ENCODE results near the gene KREMEN1. TPM values are rescaled to one million over a fixed set of nuclear protein-coding genes. Genes with fewer than 3 reads are reported as not detected.

Gene KREMEN1
- total RNA-seq, 1 experiment from 2014 or later = 5.8 TPM

DNA sequence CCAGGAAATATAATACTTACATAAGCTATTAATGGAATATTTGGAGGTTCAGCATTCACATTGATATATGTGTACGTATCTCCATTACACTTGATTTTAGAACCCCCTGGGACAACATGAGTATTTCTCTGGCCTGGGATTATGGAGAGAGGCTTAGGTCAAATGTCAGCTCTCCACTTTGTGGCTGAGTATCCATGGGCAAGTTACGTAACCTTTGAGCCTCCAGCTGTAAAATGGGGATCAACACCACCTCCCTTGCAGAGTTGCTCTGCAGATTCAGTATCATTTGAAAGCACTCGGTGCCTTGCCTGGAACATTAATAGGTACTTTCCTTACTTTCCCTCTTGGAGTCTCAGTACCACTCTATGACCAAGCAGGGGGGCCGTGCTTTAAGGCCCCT, 44.4 kb upstream of the KREMEN1 start (continued):
- TF ChIP-seq, protein P1, sequence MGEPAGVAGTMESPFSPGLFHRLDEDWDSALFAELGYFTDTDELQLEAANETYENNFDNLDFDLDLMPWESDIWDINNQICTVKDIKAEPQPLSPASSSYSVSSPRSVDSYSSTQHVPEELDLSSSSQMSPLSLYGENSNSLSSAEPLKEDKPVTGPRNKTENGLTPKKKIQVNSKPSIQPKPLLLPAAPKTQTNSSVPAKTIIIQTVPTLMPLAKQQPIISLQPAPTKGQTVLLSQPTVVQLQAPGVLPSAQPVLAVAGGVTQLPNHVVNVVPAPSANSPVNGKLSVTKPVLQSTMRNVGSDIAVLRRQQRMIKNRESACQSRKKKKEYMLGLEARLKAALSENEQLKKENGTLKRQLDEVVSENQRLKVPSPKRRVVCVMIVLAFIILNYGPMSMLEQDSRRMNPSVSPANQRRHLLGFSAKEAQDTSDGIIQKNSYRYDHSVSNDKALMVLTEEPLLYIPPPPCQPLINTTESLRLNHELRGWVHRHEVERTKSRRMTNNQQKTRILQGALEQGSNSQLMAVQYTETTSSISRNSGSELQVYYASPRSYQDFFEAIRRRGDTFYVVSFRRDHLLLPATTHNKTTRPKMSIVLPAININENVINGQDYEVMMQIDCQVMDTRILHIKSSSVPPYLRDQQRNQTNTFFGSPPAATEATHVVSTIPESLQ (CRISPR knock-in tag; IDR thresholded peaks at IDR 0.05) = no peak
- TF ChIP-seq ZBTB21 (CRISPR knock-in tag; IDR thresholded peaks at IDR 0.05; ENCODE audit: borderline replicate concordance) = no peak
- no peak for TF ChIP-seq ZNF425 (CRISPR knock-in tag; conservative IDR thresholded peaks at IDR 0.05)
- no peak for TF ChIP-seq FOXK1 (CRISPR knock-in tag; IDR thresholded peaks at IDR 0.05)
- no peak for TF ChIP-seq ZNF317 (CRISPR knock-in tag; IDR thresholded peaks at IDR 0.05; ENCODE audit: borderline replicate concordance, low read depth)
- TF ChIP-seq SMAD3 (CRISPR knock-in tag; IDR thresholded peaks at IDR 0.05; ENCODE audit: borderline replicate concordance) = no peak

GRCh38 chr22:29029202-29030000, 43.4 kb upstream of the KREMEN1 start:
- peaks cover 39% of the 10 kb centered on the region for H3K4me1 Mint-ChIP-seq
- no peak for ATAC-seq
- no peak for TF ChIP-seq SMAD4 (CRISPR knock-in tag; IDR thresholded peaks at IDR 0.05)
- TF ChIP-seq, protein P2, sequence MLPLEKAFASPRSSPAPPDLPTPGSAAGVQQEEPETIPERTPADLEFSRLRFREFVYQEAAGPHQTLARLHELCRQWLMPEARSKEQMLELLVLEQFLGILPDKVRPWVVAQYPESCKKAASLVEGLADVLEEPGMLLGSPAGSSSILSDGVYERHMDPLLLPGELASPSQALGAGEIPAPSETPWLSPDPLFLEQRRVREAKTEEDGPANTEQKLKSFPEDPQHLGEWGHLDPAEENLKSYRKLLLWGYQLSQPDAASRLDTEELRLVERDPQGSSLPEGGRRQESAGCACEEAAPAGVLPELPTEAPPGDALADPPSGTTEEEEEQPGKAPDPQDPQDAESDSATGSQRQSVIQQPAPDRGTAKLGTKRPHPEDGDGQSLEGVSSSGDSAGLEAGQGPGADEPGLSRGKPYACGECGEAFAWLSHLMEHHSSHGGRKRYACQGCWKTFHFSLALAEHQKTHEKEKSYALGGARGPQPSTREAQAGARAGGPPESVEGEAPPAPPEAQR (CRISPR knock-in tag; IDR thresholded peaks at IDR 0.05) = no peak
- TF ChIP-seq E2F4 (CRISPR knock-in tag; IDR thresholded peaks at IDR 0.05; ENCODE audit: borderline replicate concordance, low read depth) = no peak
- TF ChIP-seq, protein P3, sequence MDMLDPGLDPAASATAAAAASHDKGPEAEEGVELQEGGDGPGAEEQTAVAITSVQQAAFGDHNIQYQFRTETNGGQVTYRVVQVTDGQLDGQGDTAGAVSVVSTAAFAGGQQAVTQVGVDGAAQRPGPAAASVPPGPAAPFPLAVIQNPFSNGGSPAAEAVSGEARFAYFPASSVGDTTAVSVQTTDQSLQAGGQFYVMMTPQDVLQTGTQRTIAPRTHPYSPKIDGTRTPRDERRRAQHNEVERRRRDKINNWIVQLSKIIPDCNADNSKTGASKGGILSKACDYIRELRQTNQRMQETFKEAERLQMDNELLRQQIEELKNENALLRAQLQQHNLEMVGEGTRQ (CRISPR knock-in tag; IDR thresholded peaks at IDR 0.05) = no peak
- no peak for TF ChIP-seq CREB1 (CRISPR knock-in tag; IDR thresholded peaks at IDR 0.05)
- no peak for TF ChIP-seq ZNF138 (CRISPR knock-in tag; conservative IDR thresholded peaks at IDR 0.05)
- TF ChIP-seq, protein P4, sequence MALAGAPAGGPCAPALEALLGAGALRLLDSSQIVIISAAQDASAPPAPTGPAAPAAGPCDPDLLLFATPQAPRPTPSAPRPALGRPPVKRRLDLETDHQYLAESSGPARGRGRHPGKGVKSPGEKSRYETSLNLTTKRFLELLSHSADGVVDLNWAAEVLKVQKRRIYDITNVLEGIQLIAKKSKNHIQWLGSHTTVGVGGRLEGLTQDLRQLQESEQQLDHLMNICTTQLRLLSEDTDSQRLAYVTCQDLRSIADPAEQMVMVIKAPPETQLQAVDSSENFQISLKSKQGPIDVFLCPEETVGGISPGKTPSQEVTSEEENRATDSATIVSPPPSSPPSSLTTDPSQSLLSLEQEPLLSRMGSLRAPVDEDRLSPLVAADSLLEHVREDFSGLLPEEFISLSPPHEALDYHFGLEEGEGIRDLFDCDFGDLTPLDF (CRISPR knock-in tag; IDR thresholded peaks at IDR 0.05) = no peak
- TF ChIP-seq EMX1 (CRISPR knock-in tag; IDR thresholded peaks at IDR 0.05) = no peak
- TF ChIP-seq GTF2I (CRISPR knock-in tag; conservative IDR thresholded peaks at IDR 0.05) = no peak
- TF ChIP-seq ZNF532 (CRISPR knock-in tag; IDR thresholded peaks at IDR 0.05; ENCODE audit: borderline replicate concordance) = no peak
- no peak for TF ChIP-seq SOX15 (CRISPR knock-in tag; IDR thresholded peaks at IDR 0.05)
- TF ChIP-seq HMGXB4 (CRISPR knock-in tag; IDR thresholded peaks at IDR 0.05) = no peak
- TF ChIP-seq ATF1 (CRISPR knock-in tag; IDR thresholded peaks at IDR 0.05) = no peak
- no peak for TF ChIP-seq TP53 (CRISPR knock-in tag; IDR thresholded peaks at IDR 0.05)
- TF ChIP-seq FOXK1 (CRISPR knock-in tag; IDR thresholded peaks at IDR 0.05) = no peak

More at GRCh38 chr22:29029202-29030000, 43.4 kb upstream of the KREMEN1 start:
- H3K9me3 Mint-ChIP-seq = no peaks in the 10 kb centered on the region
- no peaks in the 10 kb centered on the region for H3K27me3 Mint-ChIP-seq (ENCODE audit: low read depth)
- H3K36me3 Mint-ChIP-seq = no peaks in the 10 kb centered on the region
- peak overlapping the region; percentile 26; the same call in 1 of the 2 replicates for H3K27ac Mint-ChIP-seq
- ChIA-PET CTCF (interaction anchor here (1.1 to 3.2 kb wide), 4 partner anchors 11 to 125 kb away, joined by 4 to 15 read pairs (median 8); no protein-coding TSS in a partner anchor), POLR2A (interaction anchor here (0.5 kb wide), 1 partner anchor 367 kb away, joined by 3 read pairs; no protein-coding TSS in a partner anchor)
- no peak for DNase-seq (ENCODE audit: low spot score)
- peak overlapping the region; percentile 77 for H3K4me3 Mint-ChIP-seq

Measured in WTC11 (cell line).